GM11168 (cell line): ENCODE results near the gene FLT1.

ENCODE experiments used
- in situ Hi-C: fragments of 300-500 bp; cut with MboI; formaldehyde crosslinking; loops from one replicate; pipeline ENCODE4 v1.12.0; 2022; ENCODE audit warnings: low sequenced_read_pairs; ENCODE audit not compliant: unreplicated experiment

Gene FLT1

DNA sequence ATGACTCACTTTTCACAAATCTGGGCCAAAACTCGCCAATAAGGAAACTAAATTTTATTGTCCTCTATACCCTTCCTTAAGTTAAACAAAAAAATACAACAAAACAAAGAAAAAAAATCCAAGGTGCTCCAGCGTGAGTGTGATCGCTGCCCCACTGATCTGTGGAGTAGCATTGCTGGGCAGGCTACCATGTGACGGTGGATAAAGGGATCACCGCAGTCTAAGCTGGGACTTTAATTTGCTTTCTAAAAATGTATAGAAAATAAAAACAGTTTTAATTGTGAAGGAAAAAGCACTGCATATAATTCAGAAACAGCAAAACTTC is 92.9 kb downstream of the FLT1 start:
- in situ Hi-C loops = no loop called here

DNA sequence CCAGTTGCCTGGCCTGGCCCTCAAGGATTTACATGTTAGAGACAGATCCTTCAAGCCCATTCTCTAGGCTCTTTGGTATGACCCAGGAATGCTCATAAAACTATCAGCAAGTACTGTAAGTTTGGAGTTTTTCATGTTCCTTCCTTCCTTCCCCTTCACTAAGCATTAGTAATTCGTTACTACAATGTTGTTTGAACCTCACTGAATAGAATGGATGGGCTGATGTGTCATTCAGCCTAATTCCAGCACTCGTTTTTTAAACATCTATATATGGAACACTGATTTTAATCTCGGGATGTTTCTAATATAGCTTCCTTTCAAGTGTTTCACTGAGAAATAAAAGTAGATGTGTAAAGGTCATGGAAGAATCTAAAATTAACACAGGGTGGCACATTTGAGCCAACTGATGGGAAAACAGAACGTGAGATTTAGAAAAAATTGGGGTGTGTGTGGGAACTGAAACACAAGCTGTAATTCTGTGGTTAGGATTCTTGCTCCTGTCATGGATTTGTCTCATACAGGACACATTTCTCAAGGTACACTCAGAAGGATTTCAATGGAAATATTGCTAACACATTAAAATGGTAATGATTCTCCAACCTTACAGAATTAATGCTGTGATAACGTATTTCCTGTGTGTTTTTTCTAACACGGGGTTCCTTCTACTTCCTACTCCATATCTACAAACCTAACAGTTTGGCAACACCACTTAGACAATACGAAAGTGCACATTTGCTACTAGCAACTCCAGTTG is 93.4 kb downstream of the FLT1 start:
- in situ Hi-C loops = no loop called here

DNA sequence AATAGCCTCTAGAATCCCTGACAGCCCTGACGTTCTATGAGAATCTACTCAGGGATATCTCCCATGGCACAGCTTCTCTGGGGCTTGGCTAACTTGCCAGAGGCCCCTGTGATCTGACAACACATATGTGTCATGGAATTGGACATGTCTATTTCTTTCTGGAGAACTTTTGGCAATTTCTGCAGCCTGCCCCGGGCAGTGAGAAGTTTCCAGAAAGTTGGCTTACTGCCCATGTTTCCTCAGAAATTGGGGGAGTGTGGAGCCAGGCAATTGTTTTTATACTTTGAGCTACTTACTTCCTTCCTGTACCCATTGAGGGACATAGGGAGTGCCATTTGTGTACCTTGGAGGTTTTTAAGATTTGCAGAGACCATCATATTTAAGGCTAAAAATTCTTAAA is 98.9 kb downstream of the FLT1 start:
- in situ Hi-C loops = no loop called here

DNA sequence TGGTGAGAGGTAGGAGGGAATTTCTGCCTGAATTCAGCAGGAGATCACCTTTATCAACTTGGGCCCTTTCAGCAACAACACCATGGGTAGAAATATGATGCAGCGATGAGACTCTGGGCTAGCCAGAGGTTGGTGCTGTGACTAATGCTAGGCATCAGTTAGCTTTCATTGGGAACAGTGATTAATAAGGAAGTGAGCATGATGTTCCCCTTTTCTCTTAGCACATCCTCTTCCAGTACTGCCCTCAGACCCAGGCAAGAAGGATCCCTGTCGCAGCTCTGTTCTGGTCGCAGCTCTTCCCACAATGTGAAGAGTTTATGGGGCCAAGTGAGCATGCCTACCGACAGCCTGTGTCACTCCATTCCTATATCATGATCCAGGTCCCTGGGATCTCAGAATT is 100.5 kb downstream of the FLT1 start:
- in situ Hi-C loops = no loop called here

DNA sequence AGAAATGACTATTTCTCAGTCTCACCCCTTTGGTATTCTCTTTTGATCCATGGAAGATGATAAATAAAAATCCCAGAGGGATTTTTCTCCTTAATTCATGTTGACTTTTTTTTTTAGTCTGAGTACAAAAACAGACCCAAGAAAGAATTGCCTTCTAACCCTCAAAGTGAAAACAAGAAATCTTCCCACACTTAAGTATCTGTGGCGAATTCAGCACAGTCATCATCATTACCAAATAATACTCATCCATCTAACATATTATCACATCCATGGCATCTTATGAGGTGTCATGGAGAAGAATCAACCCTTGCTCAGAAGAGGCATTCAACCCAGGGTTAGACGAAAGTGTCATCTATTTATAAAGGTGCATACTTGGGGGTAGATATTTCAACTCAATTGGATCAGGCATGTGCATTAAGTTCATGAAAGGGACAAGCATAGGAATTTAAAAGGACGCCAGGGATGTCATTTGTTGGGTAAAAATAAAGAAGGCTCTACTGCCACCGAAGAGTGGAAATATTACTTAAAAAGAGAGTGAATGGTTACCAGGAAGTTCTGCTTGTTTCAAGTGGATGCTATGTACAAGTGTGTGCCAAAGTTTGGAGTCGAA is 101.9 kb downstream of the FLT1 start:
- in situ Hi-C loops = no loop called here

DNA sequence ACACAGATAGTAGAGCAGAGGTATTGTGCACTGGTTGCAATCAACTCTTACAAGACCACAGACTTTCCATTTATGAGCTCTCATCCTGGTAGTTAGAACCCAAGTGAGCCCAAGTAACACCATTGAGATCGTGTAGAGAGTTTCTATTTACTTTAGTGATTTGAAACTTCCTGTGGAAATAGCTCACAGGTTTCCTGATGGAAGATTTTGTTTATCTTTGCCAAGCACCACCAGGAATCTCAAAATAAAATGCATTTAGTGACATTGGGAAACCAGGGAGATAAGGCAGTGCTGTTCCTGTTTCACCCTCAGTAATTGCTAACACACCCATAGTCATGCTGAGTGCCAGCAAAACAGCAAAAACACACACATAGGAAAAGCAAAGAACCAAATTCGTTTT is 102.5 kb downstream of the FLT1 start:
- in situ Hi-C loops = no loop called here

DNA sequence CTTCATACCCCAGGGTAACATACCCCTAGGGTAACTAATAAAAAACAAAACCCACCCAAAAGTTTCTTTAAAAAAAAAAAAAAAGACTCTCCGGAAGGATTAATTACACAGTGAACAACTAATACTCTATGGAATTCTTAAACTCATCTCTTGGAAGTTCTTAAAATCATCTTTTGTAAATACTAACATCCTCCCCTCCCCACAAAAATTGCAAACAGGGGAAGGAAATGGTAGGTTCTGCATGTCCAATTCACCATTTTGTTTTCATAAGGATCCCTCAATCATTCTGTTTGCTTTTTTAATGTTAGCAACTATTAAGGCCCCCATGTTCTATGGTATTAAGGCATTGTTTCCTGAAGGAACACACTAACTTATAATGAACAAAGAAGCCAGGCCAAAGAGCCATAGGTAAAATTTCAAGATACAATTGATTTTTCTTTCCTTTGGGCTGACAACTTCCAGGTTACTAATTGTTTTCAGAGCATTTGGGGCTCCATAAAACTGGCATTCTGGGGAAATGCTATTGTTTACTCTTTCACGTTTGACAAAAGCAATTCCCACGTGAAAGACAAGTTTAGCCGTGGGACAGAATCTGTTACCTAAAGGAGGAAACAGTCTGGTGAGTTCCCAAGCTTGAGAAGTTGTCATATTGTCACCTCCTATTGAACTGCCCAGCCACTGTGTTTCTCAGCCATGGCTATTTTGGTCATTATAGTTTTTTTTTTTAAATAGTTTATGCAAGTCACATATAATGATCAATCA is 107.0 kb downstream of the FLT1 start:
- in situ Hi-C loops = no loop called here

DNA sequence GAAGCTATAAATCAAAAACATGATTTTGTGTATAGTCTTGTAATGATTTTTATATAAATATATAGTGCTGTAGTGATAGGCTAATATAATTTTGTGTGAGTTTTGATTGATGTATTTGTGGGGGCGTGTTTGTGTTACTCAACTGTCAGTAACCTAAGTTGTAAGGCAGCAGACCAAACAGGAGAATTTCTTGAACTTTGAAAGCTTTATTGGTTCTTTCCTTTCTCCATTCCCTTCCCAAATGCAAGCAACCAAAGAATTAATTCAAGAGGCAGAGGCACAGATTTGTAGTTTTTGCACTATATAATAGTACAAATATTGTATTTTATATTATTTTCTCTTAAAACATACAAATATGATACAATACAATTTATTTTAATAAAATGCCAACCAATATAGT is 109.6 kb downstream of the FLT1 start:
- in situ Hi-C loops = no loop called here

DNA sequence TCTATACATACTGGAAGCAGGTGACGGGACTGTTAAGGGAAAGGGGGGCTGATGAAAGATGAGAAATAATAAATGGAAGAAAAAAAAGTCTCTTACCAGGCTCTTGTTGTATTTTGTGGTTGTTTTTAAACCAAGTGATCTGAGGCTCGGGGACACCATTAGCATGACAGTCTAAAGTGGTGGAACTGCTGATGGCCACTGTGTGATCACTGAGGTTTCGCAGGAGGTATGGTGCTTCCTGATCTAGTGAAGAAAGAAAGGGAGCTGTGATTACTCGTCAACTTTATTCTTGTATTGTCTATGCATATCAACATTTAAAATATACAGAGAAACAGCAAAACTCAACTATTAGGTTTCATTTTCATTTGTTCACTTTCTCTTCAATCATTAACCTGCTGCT is 110.1 kb downstream of the FLT1 start:
- in situ Hi-C loops = no loop called here

DNA sequence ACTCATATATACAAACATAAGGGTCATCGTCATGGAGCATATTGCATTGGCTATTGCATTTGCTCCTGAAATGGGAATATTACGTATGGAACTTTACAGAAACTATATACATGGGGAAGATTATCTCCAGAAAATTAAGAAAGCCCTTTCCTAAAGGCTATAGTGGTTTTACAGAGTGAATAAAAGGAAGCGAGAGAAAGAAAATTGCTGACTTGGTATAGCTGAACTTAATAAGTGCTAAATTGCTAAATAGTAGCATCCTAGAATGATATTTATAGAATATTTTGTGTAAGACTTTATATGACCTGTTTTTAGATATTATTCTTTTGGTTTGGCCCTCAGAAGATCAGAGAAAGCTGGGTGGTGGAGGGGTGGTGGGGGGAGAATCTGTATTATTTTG is 114.6 kb downstream of the FLT1 start:
- in situ Hi-C loops = no loop called here

DNA sequence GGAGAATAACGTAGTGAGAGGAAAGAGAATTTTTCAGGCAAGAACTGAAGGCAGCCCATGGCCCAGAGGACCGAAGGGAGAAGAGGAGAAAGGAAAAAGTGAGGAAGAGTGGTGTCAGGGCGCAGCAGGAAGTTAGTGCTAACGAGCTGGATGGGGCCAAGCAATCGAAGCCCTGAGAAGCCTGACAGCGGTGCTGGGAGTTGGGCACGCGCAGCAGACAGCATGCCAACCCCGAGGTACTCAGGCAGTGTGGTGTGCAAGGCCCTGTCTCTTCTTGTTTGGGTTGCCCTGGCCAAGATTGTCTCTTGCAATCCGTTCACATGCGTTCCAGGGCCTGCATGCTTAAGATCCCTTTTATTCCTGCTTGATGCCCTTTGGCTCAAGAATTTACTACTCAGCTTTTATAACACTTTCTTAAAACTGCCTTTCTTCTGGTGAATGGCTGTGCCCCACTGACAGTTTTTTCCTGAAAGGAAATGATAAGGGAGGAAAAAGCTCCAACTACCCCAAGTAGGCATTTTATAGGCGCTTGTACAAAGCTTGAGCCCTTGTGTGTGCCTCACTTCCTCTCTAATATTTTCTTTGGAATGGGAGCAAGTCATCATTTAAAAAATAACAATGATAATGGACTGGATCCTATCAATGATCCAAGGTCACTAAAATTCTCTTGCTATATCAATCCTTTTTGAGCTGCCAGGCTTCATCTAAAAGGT is 115.4 kb downstream of the FLT1 start:
- in situ Hi-C loops = no loop called here

DNA sequence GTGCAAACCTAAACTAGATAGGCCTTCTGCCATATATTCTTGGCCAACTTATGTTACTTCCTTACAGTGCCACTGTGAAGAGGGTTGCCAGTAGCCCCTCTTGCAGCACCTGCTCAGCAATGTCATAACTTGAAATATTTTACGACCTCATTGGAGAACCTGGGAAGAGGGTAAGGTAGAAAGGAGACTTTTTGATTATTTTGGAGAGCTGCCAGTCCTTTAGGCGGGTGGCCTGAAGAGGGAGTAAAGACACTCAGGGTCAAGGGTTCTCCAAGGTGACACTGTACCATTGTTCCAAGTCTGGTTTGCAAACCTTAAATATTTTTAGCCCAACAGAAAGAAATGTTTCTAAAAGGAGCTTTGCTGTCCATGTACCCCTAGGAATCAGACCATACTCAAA is 118.3 kb downstream of the FLT1 start:
- in situ Hi-C loops = no loop called here

DNA sequence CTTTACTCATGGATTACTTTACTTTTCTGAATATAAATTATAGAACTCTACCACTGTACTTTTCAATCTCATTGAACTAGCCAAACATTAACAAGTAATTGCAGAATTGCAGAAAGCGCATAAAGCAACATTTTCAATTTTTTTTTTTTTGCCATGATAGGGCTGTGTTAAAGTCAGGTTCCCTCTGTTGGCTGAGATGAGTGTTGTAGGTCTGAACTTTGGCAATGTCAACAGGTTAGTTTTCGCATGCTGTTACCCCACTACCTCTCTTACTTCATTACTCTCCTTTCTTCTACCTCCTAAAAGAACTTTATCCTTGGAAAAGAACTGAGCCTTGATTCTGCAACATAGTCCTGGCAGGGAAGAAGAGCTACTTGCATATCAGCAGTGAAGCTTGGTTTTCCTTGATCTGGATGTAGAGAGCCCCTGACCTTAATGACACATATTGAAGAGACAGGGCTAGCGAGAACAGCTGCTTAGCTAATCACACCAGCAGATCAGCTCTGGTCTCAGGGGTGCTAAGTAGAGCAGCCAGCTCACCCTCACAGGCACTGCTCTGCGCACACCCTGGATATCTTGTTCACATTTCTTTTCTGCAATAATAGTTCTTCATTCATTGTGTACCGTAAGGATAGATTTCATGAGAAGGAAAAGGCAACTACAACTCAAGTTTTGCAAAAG is 119.5 kb downstream of the FLT1 start:
- in situ Hi-C loops = no loop called here

DNA sequence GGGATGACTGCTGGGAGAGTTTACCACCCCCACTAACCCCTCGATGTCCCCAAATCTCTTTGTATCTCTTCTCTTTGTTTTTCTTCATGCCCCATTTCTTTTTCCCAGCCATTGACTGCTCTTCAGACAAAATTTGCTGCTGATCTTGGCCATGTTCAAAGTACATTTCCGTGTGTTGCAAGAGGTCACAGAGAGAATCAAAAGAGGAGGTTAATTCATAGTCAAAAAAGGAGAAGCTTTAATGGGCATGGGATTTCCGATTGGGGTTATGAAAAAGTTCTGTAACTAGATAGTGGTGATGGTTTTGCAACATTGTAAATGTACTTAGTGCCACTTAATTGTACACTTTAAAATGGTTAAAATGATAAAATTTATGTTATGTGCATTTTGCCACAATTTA is 121.1 kb downstream of the FLT1 start:
- in situ Hi-C loops = no loop called here

DNA sequence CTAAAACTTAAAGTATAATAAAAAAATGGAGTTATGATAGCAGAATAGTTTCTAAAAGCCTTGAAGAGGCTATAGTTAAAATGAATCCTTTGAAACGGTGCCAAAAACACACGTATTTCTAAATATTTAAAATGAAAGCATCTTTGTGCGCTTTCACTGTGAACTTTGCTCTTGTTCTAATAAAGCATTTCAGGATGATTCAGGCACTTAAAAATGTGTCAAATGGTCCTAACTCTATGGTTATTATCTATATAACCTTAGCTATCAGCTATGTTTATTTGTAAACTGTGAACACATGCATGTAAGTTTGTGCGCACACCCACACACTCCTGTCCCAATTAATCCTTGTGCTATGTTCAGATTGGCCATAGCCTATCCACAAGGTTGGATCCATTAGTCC is 124.5 kb downstream of the FLT1 start:
- in situ Hi-C loops = no loop called here

DNA sequence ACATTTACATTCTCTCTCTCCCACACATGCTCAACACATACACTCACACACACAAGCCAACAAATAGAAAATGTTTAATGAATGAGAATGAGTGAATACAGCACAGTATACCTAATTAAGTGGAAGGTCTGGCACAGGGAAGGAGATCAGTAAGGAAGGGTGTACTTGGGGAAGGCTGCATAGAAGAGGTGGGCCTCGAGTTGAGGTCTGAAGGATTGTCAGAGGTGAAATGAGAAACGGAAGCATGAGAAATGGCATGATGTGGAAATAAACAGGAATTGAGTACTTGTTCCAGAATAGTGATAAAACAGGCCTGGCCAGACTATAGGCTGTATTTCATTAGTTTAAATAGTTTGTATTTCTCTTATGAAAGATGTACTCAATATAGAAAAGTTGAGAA is 136.2 kb downstream of the FLT1 start:
- in situ Hi-C loops = no loop called here

DNA sequence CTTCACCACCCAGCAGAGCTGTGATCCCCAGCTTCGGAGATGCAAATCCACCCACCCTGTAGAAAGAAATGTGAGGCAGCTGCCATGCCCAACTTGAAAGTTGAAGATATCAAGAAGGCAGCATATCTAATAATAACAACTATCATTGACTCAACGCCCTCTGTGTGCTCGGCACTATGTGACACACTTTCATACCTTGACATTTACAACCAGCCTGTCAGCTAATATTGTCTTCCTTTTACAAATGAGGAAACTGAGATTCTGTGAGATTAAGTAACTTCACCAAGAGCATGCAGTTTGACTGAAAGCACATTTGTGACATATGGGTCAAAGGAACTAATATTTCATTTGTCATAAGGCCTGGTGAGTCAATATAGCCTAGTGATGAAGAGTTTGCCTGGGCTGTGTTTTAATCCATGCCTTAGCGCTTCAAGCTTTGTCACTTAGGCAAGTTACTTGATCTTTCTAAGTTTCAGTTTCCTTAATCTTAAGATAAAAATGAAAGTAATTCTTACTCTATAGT is 137.0 kb downstream of the FLT1 start:
- in situ Hi-C loops = no loop called here

DNA sequence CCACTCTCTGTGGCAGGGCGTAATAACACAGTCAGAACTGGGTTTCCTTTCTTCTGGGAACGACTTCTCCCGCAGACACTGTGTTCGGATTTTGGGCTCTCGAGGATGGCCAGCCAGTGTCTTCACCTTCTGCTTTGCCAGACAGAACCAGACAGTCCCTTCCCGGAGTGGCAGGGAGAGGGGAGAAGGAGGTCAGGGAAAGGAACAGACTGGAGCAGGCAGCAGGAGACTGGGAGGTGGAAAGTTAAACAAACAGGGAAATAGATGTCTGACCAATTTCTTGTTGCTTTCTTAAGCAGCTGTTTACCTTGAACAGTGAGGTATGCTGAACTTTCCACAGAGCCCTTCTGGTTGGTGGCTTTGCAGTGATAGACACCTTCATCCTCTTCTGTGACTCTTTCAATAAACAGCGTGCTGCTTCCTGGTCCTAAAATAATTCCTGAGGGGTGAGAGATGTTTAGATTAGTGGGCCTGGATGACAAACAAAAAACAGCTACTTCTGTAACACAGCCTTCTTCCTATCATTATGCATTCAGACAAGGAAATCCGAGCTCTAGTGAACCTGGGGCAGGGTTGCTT is 137.6 kb downstream of the FLT1 start:
- in situ Hi-C loops = no loop called here

DNA sequence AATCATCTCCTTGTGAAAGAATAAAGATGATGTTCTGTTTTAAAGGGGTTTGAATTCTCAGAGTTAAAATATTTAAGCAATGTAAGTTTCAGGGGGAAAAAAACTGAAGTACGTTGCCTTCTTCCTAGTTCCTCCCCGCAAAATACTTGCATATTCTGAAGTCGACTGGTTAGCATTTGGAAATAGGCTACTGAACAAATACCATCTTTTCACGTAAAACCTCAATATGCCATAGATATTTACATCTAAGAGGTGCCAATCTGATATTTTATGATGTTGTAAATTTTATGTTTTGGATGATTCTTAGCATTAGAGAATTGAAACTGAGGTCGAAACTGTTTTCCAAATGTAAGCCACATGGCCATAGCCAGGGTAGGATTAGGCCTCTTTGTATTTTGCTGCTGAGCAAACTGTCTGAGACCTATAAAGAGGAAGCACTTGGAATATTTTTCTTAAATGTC is 138.3 kb downstream of the FLT1 start:
- in situ Hi-C loops = no loop called here

DNA sequence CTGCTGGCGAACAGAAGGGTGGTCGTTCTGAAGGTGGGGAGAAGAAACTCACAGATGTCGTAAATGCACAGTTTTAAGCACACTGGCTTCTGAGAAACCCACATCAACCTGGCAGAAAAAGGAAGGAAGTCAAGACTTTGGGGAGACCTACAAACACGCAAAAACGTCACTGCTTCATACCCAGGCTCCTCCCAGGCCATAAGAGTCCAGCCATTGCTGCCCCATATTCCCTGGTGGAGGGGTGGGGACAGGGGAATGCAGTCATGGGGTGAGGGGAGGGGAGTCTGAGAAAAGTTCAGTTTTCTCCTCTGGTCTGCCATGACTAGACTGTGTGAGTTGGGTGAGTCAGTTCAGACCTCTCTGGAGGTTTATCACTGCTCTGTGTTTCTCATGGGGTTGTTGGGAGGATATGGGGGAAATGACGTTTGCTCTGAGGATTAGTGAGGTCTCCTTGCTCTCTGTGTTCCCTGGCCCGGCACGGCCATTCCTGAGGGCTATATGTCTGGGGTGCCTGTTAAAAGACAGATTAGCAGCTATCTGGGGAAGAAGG is 139.0 kb downstream of the FLT1 start:
- in situ Hi-C loops = no loop called here
